ENCODE measurements around the gene SLC13A1.

Gene SLC13A1

DNA sequence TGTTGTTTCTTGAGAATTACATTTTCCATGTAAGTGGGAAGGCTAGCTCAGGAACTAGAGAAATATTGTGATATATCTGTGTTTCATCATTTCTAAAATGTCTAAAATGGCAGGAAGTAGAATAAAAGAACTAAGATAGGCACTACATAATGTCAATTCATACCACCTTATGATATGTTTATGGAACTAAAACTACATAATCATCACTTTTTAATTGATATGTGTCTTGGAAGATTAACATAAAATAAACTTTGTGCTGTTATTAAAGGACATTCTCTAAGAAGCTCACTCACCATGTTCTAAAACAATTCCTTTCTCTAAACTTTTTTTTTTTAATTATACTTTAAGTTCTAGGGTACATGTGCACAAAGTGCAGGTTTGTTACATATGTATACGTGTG, 120.7 kb downstream of the SLC13A1 start:
- Histone ChIP-seq H3K4me3 (ENCODE audit: insufficient read depth in 1 of 2, low read depth in 1 of 2, low read length in 2 of 2) (no peak overlapping the region), H3K36me3 (ENCODE audit: control insufficient read depth in 1 of 2, insufficient read depth in 2 of 2, low read depth in 1 of 2, low read length in 2 of 2) (no peaks in the 10 kb centered on the region), H2AK5ac (ENCODE audit: low read length, severe bottlenecking) (no peak overlapping the region), H4K8ac (ENCODE audit: low read length) (no peak overlapping the region), H2BK15ac (ENCODE audit: low read depth, poor library complexity, severe bottlenecking) (no peak overlapping the region), H2BK5ac (ENCODE audit: low read depth, low read length, poor library complexity, severe bottlenecking) (no peak overlapping the region), H4K91ac (ENCODE audit: low read length) (no peak overlapping the region), H3K79me1 (replicated peaks; ENCODE audit: low read length, poor library complexity, severe bottlenecking) (no peaks in the 10 kb centered on the region), H3K4me1 (ENCODE audit: control insufficient read depth, insufficient read depth, low read depth, low read length) (no peaks in the 10 kb centered on the region), H3K9ac (ENCODE audit: low read length) (no peak overlapping the region), H3K4me2 (ENCODE audit: low read length, poor library complexity, severe bottlenecking) (no peak overlapping the region), H2AFZ (ENCODE audit: low read depth, low read length) (no peak overlapping the region), H3K18ac (ENCODE audit: low read depth in 1 of 2, low read length in 2 of 2) (no peak overlapping the region), H3K23ac (ENCODE audit: low read length in 2 of 2) (no peak overlapping the region), H2BK12ac (ENCODE audit: low read length in 2 of 2) (no peak overlapping the region), H3K14ac (ENCODE audit: low read length in 2 of 2) (no peak overlapping the region), H3K27ac (ENCODE audit: low read length, poor library complexity, severe bottlenecking) (no peak overlapping the region), H2BK120ac (ENCODE audit: low read depth, low read length) (no peak overlapping the region), H3K27me3 (ENCODE audit: control insufficient read depth in 1 of 2, insufficient read depth in 1 of 2, low read length in 2 of 2) (no peaks in the 10 kb centered on the region), H3K4ac (ENCODE audit: low read depth in 1 of 2, low read length in 2 of 2) (no peak overlapping the region), H3K9me3 (ENCODE audit: control insufficient read depth, low read length) (no peaks in the 10 kb centered on the region)
- no peak for DNase-seq
- no CpG with 5 or more reads among the region's 1 CpG for WGBS

DNA sequence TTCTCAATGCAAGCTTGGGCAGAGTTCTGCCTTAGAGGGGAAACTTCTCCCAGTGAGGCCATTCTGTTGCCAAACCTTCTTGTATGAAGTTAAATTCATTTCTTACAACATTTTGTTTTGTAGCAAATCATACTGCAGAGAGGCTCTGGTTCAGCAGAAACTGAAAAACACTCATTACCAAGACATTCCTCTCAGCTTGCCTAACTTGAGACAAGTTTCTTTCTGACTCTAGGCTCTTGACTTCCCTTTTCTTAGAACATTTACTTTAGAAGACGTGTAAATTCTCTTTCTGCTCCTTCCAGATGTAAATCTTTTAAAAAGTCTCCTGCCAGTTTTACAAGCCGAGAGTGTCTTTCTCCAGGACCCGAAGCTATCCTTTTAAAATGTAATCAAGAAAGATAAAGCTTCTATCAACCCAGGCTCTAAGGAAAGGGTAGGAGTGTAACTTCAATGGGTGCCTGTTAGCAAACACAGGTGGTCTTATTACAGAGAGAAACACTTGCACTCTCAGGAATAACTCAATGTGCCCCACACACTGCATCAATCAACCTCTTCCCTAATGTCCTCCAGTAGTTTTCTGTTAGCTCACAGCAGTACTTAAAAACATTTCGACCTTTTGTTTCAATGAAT, 123.8 kb downstream of the SLC13A1 start:
- Histone ChIP-seq H3K14ac (ENCODE audit: low read length in 2 of 2) (no peak overlapping the region), H3K27me3 (ENCODE audit: control insufficient read depth in 1 of 2, insufficient read depth in 1 of 2, low read length in 2 of 2) (no peaks in the 10 kb centered on the region), H4K8ac (ENCODE audit: low read length) (no peak overlapping the region), H2BK12ac (ENCODE audit: low read length in 2 of 2) (no peak overlapping the region), H3K9ac (ENCODE audit: low read length) (no peak overlapping the region), H3K4me2 (ENCODE audit: low read length, poor library complexity, severe bottlenecking) (no peak overlapping the region), H3K23ac (ENCODE audit: low read length in 2 of 2) (no peak overlapping the region), H3K79me1 (replicated peaks; ENCODE audit: low read length, poor library complexity, severe bottlenecking) (no peaks in the 10 kb centered on the region), H2BK5ac (ENCODE audit: low read depth, low read length, poor library complexity, severe bottlenecking) (no peak overlapping the region), H3K27ac (ENCODE audit: low read length, poor library complexity, severe bottlenecking) (no peak overlapping the region), H2AK5ac (ENCODE audit: low read length, severe bottlenecking) (no peak overlapping the region), H4K91ac (ENCODE audit: low read length) (no peak overlapping the region), H3K4me1 (ENCODE audit: control insufficient read depth, insufficient read depth, low read depth, low read length) (no peaks in the 10 kb centered on the region), H2BK120ac (ENCODE audit: low read depth, low read length) (no peak overlapping the region), H3K18ac (ENCODE audit: low read depth in 1 of 2, low read length in 2 of 2) (no peak overlapping the region), H3K4me3 (ENCODE audit: insufficient read depth in 1 of 2, low read depth in 1 of 2, low read length in 2 of 2) (no peak overlapping the region), H3K9me3 (ENCODE audit: control insufficient read depth, low read length) (no peaks in the 10 kb centered on the region), H3K36me3 (ENCODE audit: control insufficient read depth in 1 of 2, insufficient read depth in 2 of 2, low read depth in 1 of 2, low read length in 2 of 2) (no peaks in the 10 kb centered on the region), H3K4ac (ENCODE audit: low read depth in 1 of 2, low read length in 2 of 2) (no peak overlapping the region), H2AFZ (ENCODE audit: low read depth, low read length) (no peak overlapping the region), H2BK15ac (ENCODE audit: low read depth, poor library complexity, severe bottlenecking) (no peak overlapping the region)
- DNase-seq = no peak
- 33% methylated on average over 1 of the region's 4 CpGs for WGBS

- H2BK12ac ChIP-seq (ENCODE audit: low read length in 2 of 2) = no peak overlapping the region
- H4K91ac ChIP-seq (ENCODE audit: low read length) = no peak overlapping the region
- H3K27me3 ChIP-seq (ENCODE audit: control insufficient read depth in 1 of 2, insufficient read depth in 1 of 2, low read length in 2 of 2) = no peaks in the 10 kb centered on the region
These were observed 129.0 kb downstream of the SLC13A1 start for GRCh38 chr7:123070702-123071286.

DNA sequence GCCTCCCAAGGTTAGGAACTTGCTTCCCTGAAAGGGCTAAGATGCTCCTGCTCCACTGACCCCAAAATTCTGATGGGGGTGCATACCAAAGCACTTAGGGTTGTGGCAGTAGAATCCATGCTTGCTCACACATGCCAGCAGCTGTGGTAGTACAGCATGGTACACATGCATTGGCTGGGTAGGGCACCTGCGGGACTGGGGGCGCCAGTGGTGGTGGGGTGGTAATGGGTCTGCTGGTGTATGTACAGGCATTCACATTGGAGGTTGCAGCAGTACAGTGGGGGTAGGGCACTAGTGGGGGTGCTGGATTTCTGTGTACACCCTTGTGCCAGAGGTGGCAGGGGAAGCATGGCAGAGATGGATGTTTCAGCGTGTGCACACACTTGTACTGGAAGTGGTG, 132.0 kb downstream of the SLC13A1 start:
- no peaks in the 10 kb centered on the region for H3K79me1 ChIP-seq (replicated peaks; ENCODE audit: low read length, poor library complexity, severe bottlenecking)
- H2AFZ ChIP-seq (ENCODE audit: low read depth, low read length) = no peak overlapping the region
- no peak overlapping the region for H2AK5ac ChIP-seq (ENCODE audit: low read length, severe bottlenecking)
- H3K4me1 ChIP-seq (ENCODE audit: control insufficient read depth, insufficient read depth, low read depth, low read length) = no peaks in the 10 kb centered on the region
- no peak overlapping the region for H2BK120ac ChIP-seq (ENCODE audit: low read depth, low read length)
- no peak overlapping the region for H2BK12ac ChIP-seq (ENCODE audit: low read length in 2 of 2)
- no peaks in the 10 kb centered on the region for H3K27me3 ChIP-seq (ENCODE audit: control insufficient read depth in 1 of 2, insufficient read depth in 1 of 2, low read length in 2 of 2)
- no peak for DNase-seq
- no peak overlapping the region for H3K4ac ChIP-seq (ENCODE audit: low read depth in 1 of 2, low read length in 2 of 2)
- H3K14ac ChIP-seq (ENCODE audit: low read length in 2 of 2) = no peak overlapping the region
- H3K4me2 ChIP-seq (ENCODE audit: low read length, poor library complexity, severe bottlenecking) = no peak overlapping the region
- no peak overlapping the region for H3K27ac ChIP-seq (ENCODE audit: low read length, poor library complexity, severe bottlenecking)
- H3K9ac ChIP-seq (ENCODE audit: low read length) = no peak overlapping the region
- no peak overlapping the region for H3K23ac ChIP-seq (ENCODE audit: low read length in 2 of 2)
- no peak overlapping the region for H2BK5ac ChIP-seq (ENCODE audit: low read depth, low read length, poor library complexity, severe bottlenecking)
- no peaks in the 10 kb centered on the region for H3K9me3 ChIP-seq (ENCODE audit: control insufficient read depth, low read length)
- 93% methylated on average over 3 of the region's 3 CpGs for WGBS
- no peak overlapping the region for H4K91ac ChIP-seq (ENCODE audit: low read length)
- no peak overlapping the region for H2BK15ac ChIP-seq (ENCODE audit: low read depth, poor library complexity, severe bottlenecking)
- H4K8ac ChIP-seq (ENCODE audit: low read length) = no peak overlapping the region
- no peaks in the 10 kb centered on the region for H3K36me3 ChIP-seq (ENCODE audit: control insufficient read depth in 1 of 2, insufficient read depth in 2 of 2, low read depth in 1 of 2, low read length in 2 of 2)
- H3K4me3 ChIP-seq (ENCODE audit: insufficient read depth in 1 of 2, low read depth in 1 of 2, low read length in 2 of 2) = no peak overlapping the region
- H3K18ac ChIP-seq (ENCODE audit: low read depth in 1 of 2, low read length in 2 of 2) = no peak overlapping the region

More at GRCh38 chr7:123070702-123071286, 129.0 kb downstream of the SLC13A1 start:
- Histone ChIP-seq H3K4me3 (ENCODE audit: insufficient read depth in 1 of 2, low read depth in 1 of 2, low read length in 2 of 2) (no peak overlapping the region), H3K18ac (ENCODE audit: low read depth in 1 of 2, low read length in 2 of 2) (no peak overlapping the region), H3K14ac (ENCODE audit: low read length in 2 of 2) (no peak overlapping the region), H3K9me3 (ENCODE audit: control insufficient read depth, low read length) (no peaks in the 10 kb centered on the region), H2AK5ac (ENCODE audit: low read length, severe bottlenecking) (no peak overlapping the region), H2BK5ac (ENCODE audit: low read depth, low read length, poor library complexity, severe bottlenecking) (no peak overlapping the region), H3K36me3 (ENCODE audit: control insufficient read depth in 1 of 2, insufficient read depth in 2 of 2, low read depth in 1 of 2, low read length in 2 of 2) (no peaks in the 10 kb centered on the region), H4K8ac (ENCODE audit: low read length) (no peak overlapping the region), H3K27ac (ENCODE audit: low read length, poor library complexity, severe bottlenecking) (no peak overlapping the region), H2AFZ (ENCODE audit: low read depth, low read length) (no peak overlapping the region), H3K23ac (ENCODE audit: low read length in 2 of 2) (no peak overlapping the region), H2BK120ac (ENCODE audit: low read depth, low read length) (no peak overlapping the region), H2BK15ac (ENCODE audit: low read depth, poor library complexity, severe bottlenecking) (no peak overlapping the region), H3K9ac (ENCODE audit: low read length) (no peak overlapping the region), H3K4me1 (ENCODE audit: control insufficient read depth, insufficient read depth, low read depth, low read length) (no peaks in the 10 kb centered on the region), H3K4me2 (ENCODE audit: low read length, poor library complexity, severe bottlenecking) (no peak overlapping the region), H3K79me1 (replicated peaks; ENCODE audit: low read length, poor library complexity, severe bottlenecking) (no peaks in the 10 kb centered on the region), H3K4ac (ENCODE audit: low read depth in 1 of 2, low read length in 2 of 2) (no peak overlapping the region)
- peak; percentile 29 for DNase-seq
- 50% methylated on average over 5 of the region's 5 CpGs for WGBS

All from mesenchymal stem cell (in vitro differentiated cells and primary cell).